HEK293 (cell line): Measurements from ENCODE around the gene ABHD3.

Experiments used
- CTCF ChIA-PET: fragments of 350-600 bp; formaldehyde crosslinking; extraction: SDS; loops from one replicate; lab custom pipeline; 2021; ENCODE audit warnings: antibody characterized with exemption; lab: Yijun Ruan, JAX
- POLR2A ChIA-PET: fragments of 300-600 bp; formaldehyde crosslinking; extraction: SDS; loops from one replicate; lab custom pipeline; 2020; ENCODE audit warnings: antibody characterized with exemption, inconsistent platforms; lab: Yijun Ruan, JAX
- H3K27ac ChIP-seq: fragments of 200-500 bp; sonication (Bioruptor generic); 2 replicates; pipeline ENCODE4 v1.5.1; 2014; ENCODE audit warnings: low read depth, low read length, control low read depth, inconsistent platforms; ENCODE audit errors: extremely low read depth
- H3K36me3 ChIP-seq, 2 experiments: fragments of 200-500 bp in 1 of 2; sonication (Bioruptor generic) in 1 of 2; 1 replicate in 1 of 2; 2 replicates in 1 of 2; pipeline ENCODE4 v1.5.1; 2014 to 2017; ENCODE audit warnings: inconsistent platforms in 2 of 2, low read length in 2 of 2; ENCODE audit not compliant: control insufficient read depth in 2 of 2, insufficient read depth in 1 of 2
- H3K4me1 ChIP-seq: fragments of 200-500 bp; sonication (Bioruptor generic); 2 replicates; pipeline ENCODE4 v1.5.1; 2014; ENCODE audit warnings: mild to moderate bottlenecking, low read length, inconsistent platforms; ENCODE audit not compliant: control insufficient read depth, insufficient read depth
- H3K4me3 ChIP-seq: 2 replicates; pipeline ENCODE4 v1.5.1; 2011; ENCODE audit warnings: low read depth, mild to moderate bottlenecking, control low read depth, low read length, moderate library complexity
- H3K9me3 ChIP-seq: fragments of 200-500 bp; sonication (Bioruptor generic); 2 replicates; pipeline ENCODE4 v1.5.1; 2014; ENCODE audit warnings: low read depth, low read length, inconsistent platforms; ENCODE audit not compliant: control insufficient read depth, insufficient read depth
- FEZF1 ChIP-seq: fragments of 450-650 bp; formaldehyde crosslinking; IDR thresholded peaks from 2 replicates; pipeline ENCODE4 v1.5.1; 2016; ENCODE audit warnings: missing biosample characterization, missing genetic modification characterization
- GLI4 ChIP-seq: fragments of 450-650 bp; formaldehyde crosslinking; IDR thresholded peaks from 2 replicates; pipeline ENCODE4 v1.5.1; 2016; ENCODE audit warnings: missing biosample characterization, missing genetic modification characterization
- IKZF3 ChIP-seq: fragments of 450-650 bp; IDR thresholded peaks from 2 replicates; pipeline ENCODE4 v1.5.0; 2018; ENCODE audit warnings: missing biosample characterization, mild to moderate bottlenecking, missing genetic modification characterization, moderate library complexity
- KLF16 ChIP-seq: fragments of 450-650 bp; formaldehyde crosslinking; IDR thresholded peaks from 2 replicates; pipeline ENCODE4 v1.5.1; 2017; ENCODE audit warnings: missing biosample characterization, missing genetic modification characterization
- ZBTB17 ChIP-seq: fragments of 450-650 bp; formaldehyde crosslinking; IDR thresholded peaks from 2 replicates; pipeline ENCODE4 v1.5.1; 2016; ENCODE audit warnings: missing biosample characterization, missing genetic modification characterization
- ZFP3 ChIP-seq: fragments of 450-650 bp; formaldehyde crosslinking; IDR thresholded peaks from 2 replicates; pipeline ENCODE4 v1.5.1; 2016; ENCODE audit warnings: low read depth, missing biosample characterization, missing genetic modification characterization
- ZFP69B ChIP-seq: fragments of 450-650 bp; formaldehyde crosslinking; IDR thresholded peaks from 2 replicates; pipeline ENCODE4 v1.5.1; 2016; ENCODE audit warnings: missing biosample characterization, missing genetic modification characterization
- ZNF112 ChIP-seq: fragments of 450-650 bp; formaldehyde crosslinking; IDR thresholded peaks from 2 replicates; pipeline ENCODE4 v1.5.0; 2017; ENCODE audit warnings: missing biosample characterization, missing genetic modification characterization
- ZNF138 ChIP-seq: fragments of 450-650 bp; formaldehyde crosslinking; IDR thresholded peaks from 2 replicates; pipeline ENCODE4 v1.5.1; 2016; ENCODE audit warnings: missing biosample characterization, missing genetic modification characterization, borderline replicate concordance
- ZNF174 ChIP-seq: fragments of 450-650 bp; formaldehyde crosslinking; IDR thresholded peaks from 2 replicates; pipeline ENCODE4 v1.5.0; 2017; ENCODE audit warnings: missing biosample characterization, mild to moderate bottlenecking, missing genetic modification characterization
- ZNF221 ChIP-seq: fragments of 450-650 bp; formaldehyde crosslinking; IDR thresholded peaks from 2 replicates; pipeline ENCODE4 v1.5.1; 2017; ENCODE audit warnings: missing biosample characterization, missing genetic modification characterization, borderline replicate concordance
- ZNF341 ChIP-seq: fragments of 450-650 bp; formaldehyde crosslinking; IDR thresholded peaks from 2 replicates; pipeline ENCODE4; 2016; ENCODE audit warnings: low read depth, missing biosample characterization, missing genetic modification characterization
- ZNF394 ChIP-seq: fragments of 450-650 bp; formaldehyde crosslinking; IDR thresholded peaks from 2 replicates; pipeline ENCODE4 v1.5.1; 2016; ENCODE audit warnings: missing biosample characterization, missing genetic modification characterization, mild to moderate bottlenecking, moderate library complexity, borderline replicate concordance
- ZNF398 ChIP-seq: fragments of 450-650 bp; formaldehyde crosslinking; IDR thresholded peaks from 2 replicates; pipeline ENCODE4 v1.5.1; 2017; ENCODE audit warnings: missing biosample characterization, missing genetic modification characterization
- ZNF449 ChIP-seq: fragments of 450-650 bp; formaldehyde crosslinking; IDR thresholded peaks from 2 replicates; pipeline ENCODE4 v1.5.1; 2017; ENCODE audit warnings: missing biosample characterization, mild to moderate bottlenecking, missing genetic modification characterization, moderate library complexity
- ZNF473 ChIP-seq: fragments of 450-650 bp; formaldehyde crosslinking; IDR thresholded peaks from 2 replicates; pipeline ENCODE4 v1.5.1; 2017; ENCODE audit warnings: missing biosample characterization, missing genetic modification characterization
- ZNF549 ChIP-seq: fragments of 450-650 bp; IDR thresholded peaks from 2 replicates; pipeline ENCODE4 v1.5.1; 2018; ENCODE audit warnings: missing biosample characterization, missing genetic modification characterization, mild to moderate bottlenecking, inconsistent platforms, moderate library complexity
- ZNF555 ChIP-seq: fragments of 450-650 bp; formaldehyde crosslinking; conservative IDR thresholded peaks from 2 replicates; pipeline ENCODE4 v1.5.1; 2017; ENCODE audit warnings: missing biosample characterization, mild to moderate bottlenecking, missing genetic modification characterization, inconsistent platforms
- ZNF560 ChIP-seq: fragments of 450-650 bp; formaldehyde crosslinking; IDR thresholded peaks from 2 replicates; pipeline ENCODE4 v1.5.1; 2017; ENCODE audit warnings: missing biosample characterization, missing genetic modification characterization, borderline replicate concordance
- ZNF596 ChIP-seq: fragments of 450-650 bp; IDR thresholded peaks from 2 replicates; pipeline ENCODE4 v1.5.0; 2018; ENCODE audit warnings: missing biosample characterization, mild to moderate bottlenecking, missing genetic modification characterization, moderate library complexity
- ZNF677 ChIP-seq: fragments of 450-650 bp; IDR thresholded peaks from 2 replicates; pipeline ENCODE4 v1.5.0; 2018; ENCODE audit warnings: missing biosample characterization, mild to moderate bottlenecking, missing genetic modification characterization, moderate library complexity
- ZNF768 ChIP-seq: fragments of 450-650 bp; formaldehyde crosslinking; IDR thresholded peaks from 2 replicates; pipeline ENCODE4 v1.5.1; 2018; ENCODE audit warnings: missing biosample characterization, mild to moderate bottlenecking, missing genetic modification characterization
- ZNF777 ChIP-seq: fragments of 450-650 bp; formaldehyde crosslinking; IDR thresholded peaks from 2 replicates; pipeline ENCODE4 v1.5.1; 2017; ENCODE audit warnings: missing biosample characterization, missing genetic modification characterization, borderline replicate concordance
- ZSCAN23 ChIP-seq: fragments of 450-650 bp; formaldehyde crosslinking; IDR thresholded peaks from 2 replicates; pipeline ENCODE4 v1.5.1; 2016; ENCODE audit warnings: missing biosample characterization, missing genetic modification characterization
- TF ChIP-seq, protein P1 (sequence below): fragments of 450-650 bp; formaldehyde crosslinking; IDR thresholded peaks from 2 replicates; pipeline ENCODE4 v1.5.1; 2017; ENCODE audit warnings: missing biosample characterization, missing genetic modification characterization

Gene ABHD3

DNA sequence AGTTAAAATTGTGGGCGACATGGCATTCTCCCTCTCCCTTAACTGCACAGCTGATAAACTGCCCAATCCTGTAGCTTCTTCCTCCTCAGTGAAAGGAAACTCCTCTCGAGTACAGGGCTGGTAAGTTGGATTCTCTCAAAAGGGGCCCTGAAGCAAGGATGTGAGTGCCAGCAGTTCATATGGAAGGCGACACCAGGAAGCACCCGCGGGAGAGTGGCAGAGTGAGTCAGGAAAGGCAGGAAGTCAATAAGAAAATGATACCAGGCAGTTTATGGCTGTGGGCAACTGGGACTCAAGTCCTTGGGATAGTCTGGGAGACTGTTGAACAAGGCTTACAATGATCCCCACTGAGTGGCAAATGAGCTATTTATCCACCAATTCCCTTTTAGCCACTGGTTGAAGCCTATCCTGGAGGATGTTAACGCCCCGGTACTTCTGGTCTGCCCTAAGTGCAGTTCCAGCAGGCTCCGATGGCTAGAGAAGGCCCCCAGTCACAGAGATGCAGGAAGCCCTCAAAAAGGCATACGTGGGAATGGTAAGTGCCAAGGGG is 34.8 kb downstream of the ABHD3 start:
- POLR2A ChIA-PET: interaction anchor here (1.1 kb wide), 1 partner anchor 34 kb away, joined by 4 read pairs; no protein-coding TSS in a partner anchor
- H3K4me3 ChIP-seq: no peak overlapping the region
- no peaks in the 10 kb centered on the region for H3K9me3 ChIP-seq
- no peaks in the 10 kb centered on the region for H3K4me1 ChIP-seq
- no peak overlapping the region for H3K27ac ChIP-seq
- peaks cover 0 to 3% of the 10 kb centered on the region in 2 experiments; a peak in 1 of 3 replicates for H3K36me3 ChIP-seq
- TF ChIP-seq ZNF394 (tag by site-specific recombination): no peak
- TF ChIP-seq KLF16: no peak
- TF ChIP-seq ZNF473 (tag by site-specific recombination): no peak
- no peak for TF ChIP-seq ZBTB17 (tag by site-specific recombination)
- TF ChIP-seq ZSCAN23 (tag by site-specific recombination): no peak
- TF ChIP-seq ZNF560 (tag by site-specific recombination): no peak
- CTCF ChIA-PET: interaction anchor here (0.7 to 1.8 kb wide), 3 partner anchors 8 to 181 kb away, joined by 3 to 4 read pairs (median 3); no protein-coding TSS in a partner anchor

- TF ChIP-seq ZFP69B (tag by site-specific recombination) (no peak), ZNF341 (tag by site-specific recombination) (no peak), ZNF549 (tag by site-specific recombination) (no peak), ZNF138 (tag by site-specific recombination) (no peak), KLF16 (no peak), ZNF174 (tag by site-specific recombination) (no peak), ZNF112 (no peak), ZNF398 (tag by site-specific recombination) (no peak), ZNF596 (tag by site-specific recombination) (no peak), IKZF3 (no peak), ZFP3 (tag by site-specific recombination) (no peak), FEZF1 (tag by site-specific recombination) (no peak), GLI4 (tag by site-specific recombination) (no peak), ZNF777 (no peak), ZNF449 (tag by site-specific recombination) (no peak), ZNF221 (tag by site-specific recombination) (no peak), ZNF768 (no peak), ZNF677 (tag by site-specific recombination) (no peak), ZNF555 (no peak)
- TF ChIP-seq, protein P1, sequence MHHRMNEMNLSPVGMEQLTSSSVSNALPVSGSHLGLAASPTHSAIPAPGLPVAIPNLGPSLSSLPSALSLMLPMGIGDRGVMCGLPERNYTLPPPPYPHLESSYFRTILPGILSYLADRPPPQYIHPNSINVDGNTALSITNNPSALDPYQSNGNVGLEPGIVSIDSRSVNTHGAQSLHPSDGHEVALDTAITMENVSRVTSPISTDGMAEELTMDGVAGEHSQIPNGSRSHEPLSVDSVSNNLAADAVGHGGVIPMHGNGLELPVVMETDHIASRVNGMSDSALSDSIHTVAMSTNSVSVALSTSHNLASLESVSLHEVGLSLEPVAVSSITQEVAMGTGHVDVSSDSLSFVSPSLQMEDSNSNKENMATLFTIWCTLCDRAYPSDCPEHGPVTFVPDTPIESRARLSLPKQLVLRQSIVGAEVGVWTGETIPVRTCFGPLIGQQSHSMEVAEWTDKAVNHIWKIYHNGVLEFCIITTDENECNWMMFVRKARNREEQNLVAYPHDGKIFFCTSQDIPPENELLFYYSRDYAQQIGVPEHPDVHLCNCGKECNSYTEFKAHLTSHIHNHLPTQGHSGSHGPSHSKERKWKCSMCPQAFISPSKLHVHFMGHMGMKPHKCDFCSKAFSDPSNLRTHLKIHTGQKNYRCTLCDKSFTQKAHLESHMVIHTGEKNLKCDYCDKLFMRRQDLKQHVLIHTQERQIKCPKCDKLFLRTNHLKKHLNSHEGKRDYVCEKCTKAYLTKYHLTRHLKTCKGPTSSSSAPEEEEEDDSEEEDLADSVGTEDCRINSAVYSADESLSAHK (tag by site-specific recombination): no peak
- ChIA-PET CTCF (no interaction called here), POLR2A (no interaction called here)
- Histone ChIP-seq H3K27ac (no peak overlapping the region), H3K4me3 (no peak overlapping the region), H3K4me1 (no peaks in the 10 kb centered on the region), H3K36me3 (peaks cover 0 to 12% of the 10 kb centered on the region in 2 experiments; a peak in 1 of 3 replicates), H3K9me3 (no peaks in the 10 kb centered on the region)
Measured at GRCh38 chr18:21664069-21664468, 40.5 kb downstream of the ABHD3 start.
